ENCODE measurements around the gene PPP1R13L.
"Not testable (repeated sequence)": the region's sequence is repeated elsewhere in the genome, so short reads cannot be mapped to it uniquely, and the experiment has no call there.

PPP1R13L gene

DNA sequence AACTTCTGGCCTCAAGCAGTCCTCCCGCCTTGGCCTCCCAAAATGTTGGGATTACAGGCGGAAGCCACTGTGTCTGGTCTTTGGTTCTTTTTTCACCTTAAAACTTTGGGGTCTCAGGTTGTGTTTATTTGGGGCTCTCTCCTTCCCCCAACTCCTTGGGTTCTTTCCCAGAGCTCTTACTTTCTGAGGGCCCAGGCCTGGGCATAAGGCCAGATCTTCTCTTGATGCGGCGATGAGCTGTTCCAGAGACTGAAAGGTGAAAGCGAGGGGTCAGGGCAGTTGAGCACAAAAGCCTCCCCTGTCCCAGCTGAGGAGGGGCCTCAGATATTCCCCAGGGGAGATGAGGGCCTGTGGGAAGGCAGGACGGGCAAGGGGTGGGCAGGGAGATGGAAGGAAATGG is 8.6 kb upstream of the PPP1R13L start:
- ChIA-PET CTCF (no interaction called here), POLR2A (interaction anchor here (0.6 to 1.4 kb wide), 3 partner anchors 9 to 150 kb away, joined by 3 read pairs; no protein-coding TSS in a partner anchor)
- no peak for TF ChIP-seq BHLHE40 (IDR thresholded peaks at IDR 0.05; ENCODE audit: borderline replicate concordance)
- TF ChIP-seq SUZ12 (IDR thresholded peaks at IDR 0.05): no peak
- TF ChIP-seq HDGF (IDR thresholded peaks at IDR 0.05; ENCODE audit: borderline replicate concordance): no peak
- TF ChIP-seq SP1 (IDR thresholded peaks at IDR 0.05): no peak
- TF ChIP-seq L3MBTL2 (conservative IDR thresholded peaks at IDR 0.05): no peak
- no peak for TF ChIP-seq ZNF384 (IDR thresholded peaks at IDR 0.05)
- TF ChIP-seq TARDBP (IDR thresholded peaks at IDR 0.05): no peak
- TF ChIP-seq FOXA1 (IDR thresholded peaks at IDR 0.05): no peak
- TF ChIP-seq PKNOX1 (IDR thresholded peaks at IDR 0.05): no peak
- no peak for TF ChIP-seq CTBP1 (IDR thresholded peaks at IDR 0.05; ENCODE audit: borderline replicate concordance)
- no peak for TF ChIP-seq ARNT (IDR thresholded peaks at IDR 0.05)
- TF ChIP-seq FOXM1 (IDR thresholded peaks at IDR 0.05; ENCODE audit: borderline replicate concordance): no peak
- TF ChIP-seq FOXK2 (IDR thresholded peaks at IDR 0.05): no peak
- TF ChIP-seq LEF1 (IDR thresholded peaks at IDR 0.05; ENCODE audit: borderline replicate concordance): no peak
- TF ChIP-seq ELF4 (IDR thresholded peaks at IDR 0.05): no peak
- DNase-seq (ENCODE audit: extremely low spot score): no peak

DNA sequence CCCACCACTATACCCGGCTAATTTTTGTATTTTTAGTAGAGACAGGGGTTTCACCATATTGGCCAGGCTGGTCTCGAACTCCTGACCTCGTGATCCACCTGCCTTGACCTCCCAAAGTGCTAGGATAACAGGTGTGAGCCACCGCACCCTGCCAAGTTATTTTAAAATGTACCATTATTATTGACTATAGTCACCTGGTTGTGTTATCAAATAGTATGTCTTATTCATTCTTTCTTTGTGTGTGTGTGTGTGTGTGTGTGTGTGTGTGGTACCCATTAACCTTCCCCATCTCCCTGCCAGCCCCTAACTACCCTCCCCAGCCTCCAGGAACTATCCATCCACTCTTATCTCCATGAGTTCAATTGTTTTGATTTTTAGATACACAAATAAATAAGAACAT is 5.5 kb upstream of the PPP1R13L start:
- CTCF ChIA-PET; DNase-seq (ENCODE audit: extremely low spot score): not testable (repeated sequence)
- POLR2A ChIA-PET: interaction anchor here (0.9 kb wide), 1 partner anchor 66 kb away, joined by 3 read pairs; no protein-coding TSS in a partner anchor

DNA sequence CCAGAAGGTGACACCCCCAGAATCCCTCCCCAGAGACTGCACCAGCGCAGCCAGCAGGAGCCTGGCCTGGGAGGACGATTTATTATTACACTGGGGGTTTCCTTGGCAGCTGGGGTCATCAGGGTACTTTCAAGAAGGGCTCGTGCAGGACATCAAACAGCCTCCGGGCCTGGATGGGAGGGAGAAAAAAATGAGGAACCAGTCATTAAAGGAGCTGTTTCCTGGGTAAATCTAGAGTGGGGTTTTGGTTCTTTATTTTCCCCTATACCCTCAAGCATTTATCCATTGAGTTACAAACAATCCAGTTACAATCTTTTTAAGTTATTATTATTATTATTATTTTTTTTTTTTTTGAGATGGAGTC is 4.7 kb upstream of the PPP1R13L start:
- ChIA-PET CTCF (no interaction called here), POLR2A (interaction anchor here (0.9 to 1.0 kb wide), 2 partner anchors 40 to 65 kb away, joined by 3 to 6 read pairs; no protein-coding TSS in a partner anchor)
- DNase-seq (ENCODE audit: extremely low spot score): no peak
- TF ChIP-seq NFRKB (IDR thresholded peaks at IDR 0.05): no peak
- TF ChIP-seq CTBP1 (IDR thresholded peaks at IDR 0.05; ENCODE audit: borderline replicate concordance): no peak
- TF ChIP-seq TARDBP (IDR thresholded peaks at IDR 0.05): no peak
- TF ChIP-seq FOXA1 (IDR thresholded peaks at IDR 0.05): no peak
- TF ChIP-seq SP1 (IDR thresholded peaks at IDR 0.05): no peak
- TF ChIP-seq FOXK2 (IDR thresholded peaks at IDR 0.05): no peak
- no peak for TF ChIP-seq PKNOX1 (IDR thresholded peaks at IDR 0.05)
- no peak for TF ChIP-seq LEF1 (IDR thresholded peaks at IDR 0.05; ENCODE audit: borderline replicate concordance)
- TF ChIP-seq ELF4 (IDR thresholded peaks at IDR 0.05): no peak
- TF ChIP-seq ZNF384 (IDR thresholded peaks at IDR 0.05): no peak
- no peak for TF ChIP-seq ARNT (IDR thresholded peaks at IDR 0.05)
- TF ChIP-seq HDGF (IDR thresholded peaks at IDR 0.05; ENCODE audit: borderline replicate concordance): no peak
- TF ChIP-seq SUZ12 (IDR thresholded peaks at IDR 0.05): no peak
- no peak for TF ChIP-seq BHLHE40 (IDR thresholded peaks at IDR 0.05; ENCODE audit: borderline replicate concordance)
- TF ChIP-seq L3MBTL2 (conservative IDR thresholded peaks at IDR 0.05): no peak

DNA sequence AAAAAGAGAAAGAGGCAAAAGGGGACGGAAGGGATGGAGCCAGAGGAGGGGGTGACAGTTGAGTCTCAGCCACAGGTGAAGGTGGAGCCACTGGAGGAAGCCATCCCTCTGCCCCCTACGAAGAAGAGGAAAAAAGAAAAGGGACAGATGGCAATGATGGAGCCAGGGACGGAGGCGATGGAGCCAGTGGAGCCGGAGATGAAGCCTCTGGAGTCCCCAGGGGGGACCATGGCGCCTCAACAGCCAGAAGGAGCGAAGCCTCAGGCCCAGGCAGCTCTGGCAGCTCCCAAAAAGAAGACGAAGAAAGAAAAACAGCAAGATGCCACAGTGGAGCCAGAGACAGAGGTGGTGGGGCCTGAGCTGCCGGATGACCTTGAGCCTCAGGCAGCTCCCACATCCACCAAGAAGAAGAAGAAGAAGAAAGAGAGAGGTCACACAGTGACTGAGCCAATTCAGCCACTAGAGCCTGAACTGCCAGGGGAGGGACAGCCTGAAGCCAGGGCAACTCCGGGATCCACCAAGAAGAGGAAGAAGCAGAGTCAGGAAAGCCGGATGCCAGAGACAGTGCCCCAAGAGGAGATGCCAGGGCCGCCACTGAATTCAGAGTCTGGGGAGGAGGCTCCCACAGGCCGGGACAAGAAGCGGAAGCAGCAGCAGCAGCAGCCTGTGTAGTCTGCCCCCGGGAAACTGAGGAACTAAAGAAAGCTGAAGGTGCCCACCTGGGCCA is 4.1 kb upstream of the PPP1R13L start:
- ChIA-PET CTCF (no interaction called here), POLR2A (interaction anchor here (0.9 to 1.0 kb wide), 2 partner anchors 39 to 65 kb away, joined by 3 to 6 read pairs; no protein-coding TSS in a partner anchor)
- TF ChIP-seq ARNT (IDR thresholded peaks at IDR 0.05) (no peak), LEF1 (IDR thresholded peaks at IDR 0.05; ENCODE audit: borderline replicate concordance) (no peak), FOXK2 (IDR thresholded peaks at IDR 0.05) (no peak), L3MBTL2 (conservative IDR thresholded peaks at IDR 0.05) (no peak), TARDBP (IDR thresholded peaks at IDR 0.05) (no peak), CTBP1 (IDR thresholded peaks at IDR 0.05; ENCODE audit: borderline replicate concordance) (no peak), FOXM1 (IDR thresholded peaks at IDR 0.05; ENCODE audit: borderline replicate concordance) (no peak)

GRCh38 chr19:45408121-45408520 is 3.3 kb upstream of the PPP1R13L start:
- no peak for DNase-seq (ENCODE audit: extremely low spot score)
- TF ChIP-seq ELF4 (IDR thresholded peaks at IDR 0.05): no peak
- ChIA-PET CTCF (no interaction called here), POLR2A (no interaction called here)

More for the DNA sequence above, 4.1 kb upstream of the PPP1R13L start:
- DNase-seq (ENCODE audit: extremely low spot score): no peak

- DNase-seq (ENCODE audit: extremely low spot score); CTCF ChIA-PET: not testable (repeated sequence)
- POLR2A ChIA-PET: interaction anchor here (0.7 to 1.3 kb wide), 2 partner anchors 71 to 285 kb away, joined by 3 to 5 read pairs; partner anchors contain the start of gene QPCTL
Measured at GRCh38 chr19:45407585-45407984, 2.7 kb upstream of the PPP1R13L start.

DNA sequence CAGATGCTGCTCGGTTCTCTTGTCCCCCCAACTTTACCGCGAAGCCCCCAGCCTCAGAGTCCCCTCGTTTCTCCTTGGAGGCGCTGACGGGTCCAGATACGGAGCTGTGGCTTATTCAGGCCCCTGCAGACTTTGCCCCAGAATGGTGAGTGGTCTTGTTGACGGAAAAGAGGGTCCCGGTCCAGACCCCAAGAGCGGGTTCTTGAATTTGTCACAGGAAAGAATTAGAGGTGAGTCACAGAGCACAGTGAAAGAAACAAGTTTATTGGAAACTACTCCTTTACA is 2.2 kb upstream of the PPP1R13L start:
- ChIA-PET POLR2A (interaction anchor here (0.7 to 1.3 kb wide), 2 partner anchors 72 to 285 kb away, joined by 3 to 5 read pairs; partner anchors contain the start of gene QPCTL), CTCF (no interaction called here)
- TF ChIP-seq ARNT (IDR thresholded peaks at IDR 0.05): no peak
- TF ChIP-seq SP1 (IDR thresholded peaks at IDR 0.05): no peak
- TF ChIP-seq LEF1 (IDR thresholded peaks at IDR 0.05; ENCODE audit: borderline replicate concordance): no peak
- DNase-seq (ENCODE audit: extremely low spot score): no peak
